Bronchus fibroblast of lung (primary cell): ENCODE results near the gene RFESD. TPM values are rescaled to one million over a fixed set of nuclear protein-coding genes. Genes with fewer than 3 reads are reported as not detected.

Experiments used
- total RNA-seq: library from RNA; depleted of rRNA; stranded (reverse); fragments of >200 nt; gene quantifications from 2 replicates; pipeline ENCODE4 v1.2.3, GENCODE V29; 2015

The RFESD gene
- total RNA-seq, result 1.5 and 2.2 TPM in 2 replicates

GRCh38 chr5:95646569-95647431, at the start of gene RFESD:
Gene RFESD (plus strand): TSS chr5:95646777. CDS start chr5:95652272, 5,495 bp downstream.

GRCh38 chr5:95620030-95620869, 26.3 kb upstream of the RFESD start, which contains the start of gene GPR150:
Gene GPR150 (plus strand): TSS chr5:95620087. CDS start chr5:95620276, 189 bp downstream.

GRCh38 chr5:95682891-95683290, 36.3 kb downstream of the RFESD start, which contains the start of gene SPATA9:
Gene SPATA9 (minus strand): TSS chr5:95682991. CDS start chr5:95682854, 137 bp downstream.

Other genes starting within 250 kb of the RFESD start
- 49.2 and 54.6 TPM in 2 replicates for gene SKIC3, start 91.8 kb upstream of the RFESD start, total RNA-seq
- 8.2 and 9.4 TPM in 2 replicates for gene ARSK, start 91.7 kb upstream of the RFESD start, total RNA-seq
- gene GPR150, start 26.7 kb upstream of the RFESD start, total RNA-seq, result 0.34 and 0.59 TPM in 2 replicates
- 0.15 and 0.84 TPM in 2 replicates for gene SPATA9, start 36.2 kb downstream of the RFESD start, total RNA-seq
- gene RHOBTB3, start 84.6 kb downstream of the RFESD start, total RNA-seq, result 68.2 and 91.3 TPM in 2 replicates
- gene GLRX, start 175.9 kb downstream of the RFESD start, total RNA-seq, result 108 and 112 TPM in 2 replicates